Right lobe of liver (tissue), 6 donors: ENCODE results near the gene NEUROG1. TPM values are rescaled to one million over a fixed set of nuclear protein-coding genes. Genes with fewer than 3 reads are reported as not detected.

Source experiments
- ATAC-seq, 4 donors: fragments of 200-7000 bp; cut with Tn5 transposase; one replicate each; pipeline ENCODE4 v1.9.1; 2020; ENCODE audit warnings: mild to moderate bottlenecking in 4 of 4, moderate library complexity in 4 of 4
- DNase-seq, 3 donors: peaks; one replicate each; pipeline ENCODE4 v3.0.0-alpha.2; 2020
- H3K27ac ChIP-seq, 3 donors: fragments of 200-600 bp; one replicate each; pipeline ENCODE4 v1.8.0; 2022
- H3K27me3 ChIP-seq, 2 donors: fragments of 200-600 bp; one replicate each; pipeline ENCODE4 v1.8.0; 2022
- H3K36me3 ChIP-seq, 4 donors: fragments of 200-600 bp; sonication (generic) in 1 of 4; one replicate each; pipeline versions ENCODE4 v1.5.1 to v1.8.0; 2017 to 2022; ENCODE audit warnings: control low read depth in 1 of 4
- H3K4me1 ChIP-seq, 4 donors: fragments of 200-600 bp; sonication (generic) in 1 of 4; one replicate each; pipeline versions ENCODE4 v1.5.1 to v1.8.0; 2017 to 2022; ENCODE audit warnings: control low read depth in 1 of 4
- H3K4me3 ChIP-seq, 3 donors: fragments of 200-600 bp; one replicate each; pipeline ENCODE4 v1.8.0; 2022
- H3K9me3 ChIP-seq, 4 donors: fragments of 200-600 bp; sonication (generic) in 1 of 4; one replicate each; pipeline versions ENCODE4 v1.5.1 to v1.8.0; 2017 to 2022; ENCODE audit warnings: control low read depth in 1 of 4
- CTCF ChIP-seq, 4 donors: fragments of 200-600 bp in 3 of 4; fragments of 450-650 bp in 1 of 4; IDR thresholded peaks; one replicate each; pipeline versions ENCODE4 v1.5.1 to v1.8.0; 2016 to 2022; ENCODE audit warnings: antibody characterized with exemption in 4 of 4, mild to moderate bottlenecking in 2 of 4
- POLR2A ChIP-seq: fragments of 450-650 bp; IDR thresholded peaks from one replicate; pipeline ENCODE4 v1.6.1; 2017; ENCODE audit warnings: antibody characterized with exemption, mild to moderate bottlenecking
- WGBS: methylation state at CpG from one replicate; pipeline ENCODE4 v1.1.6; 2018; ENCODE audit warnings: low coverage, low lambda C conversion rate; ENCODE audit not compliant: insufficient coverage; ENCODE audit errors: missing lambda C conversion rate; 5-methylcytosine and 5-hydroxymethylcytosine counted together
- intact Hi-C, 2 donors: fragments of 100-400 bp; cut with DNase I; formaldehyde crosslinking; loops; one replicate each; pipeline versions ENCODE4 v1.11.2 to v1.14.1; 2022
- total RNA-seq, 6 experiments: library from RNA; depleted of rRNA in 2 of 6; stranded (reverse); fragments of >200 nt in 2 of 6; fragmentation: NEBNext Ultra II Directional in 3 of 6; extraction: Animal tissue kit (Norgen Biotek cat#: 25700) in 3 of 6; gene quantifications; one replicate each; pipeline versions ENCODE4 v1.1.0 to v1.2.4, GENCODE V29; 2016 to 2023
- donor health status: DM: no; HTN: yes; CAD: no.
- donor health status: DM: no; HTN: no; CAD: no.
- donor health status: DM: no; HTN: no; CAD: no.
- donor health status: DM: no; HTN: yes; CAD: no.
- donor health status: DM: no; HTN: yes; CAD: no.

Gene NEUROG1
- total RNA-seq, 6 experiments from 2014 or later: not detected

- ATAC-seq: no peak
- WGBS: 48% methylated on average over 6 of the region's 6 CpGs
- no peak for TF ChIP-seq CTCF (IDR thresholded peaks at IDR 0.05)
- no peak for TF ChIP-seq POLR2A
- intact Hi-C loops: no loop called here
- Histone ChIP-seq H3K36me3 (no peaks in the 10 kb centered on the region), H3K27ac (no peak overlapping the region), H3K4me1 (no peaks in the 10 kb centered on the region), H3K4me3 (no peak overlapping the region), H3K9me3 (no peaks in the 10 kb centered on the region), H3K27me3 (no peaks in the 10 kb centered on the region)
- DNase-seq: no peak
Measured at GRCh38 chr5:135509995-135510394, 25.8 kb downstream of the NEUROG1 start.

GRCh38 chr5:135508496-135509005 is 27.2 kb downstream of the NEUROG1 start:
- no peak for ATAC-seq
- Histone ChIP-seq H3K36me3 (no peaks in the 10 kb centered on the region), H3K27ac (no peak overlapping the region), H3K27me3 (no peaks in the 10 kb centered on the region), H3K4me1 (no peaks in the 10 kb centered on the region), H3K4me3 (no peak overlapping the region), H3K9me3 (no peaks in the 10 kb centered on the region)
- DNase-seq: no peak
- intact Hi-C loops: no loop called here
- WGBS: 7% methylated on average over 16 of the region's 16 CpGs
- TF ChIP-seq CTCF (IDR thresholded peaks at IDR 0.05): no peak
- no peak for TF ChIP-seq POLR2A

GRCh38 chr5:135505973-135506372 is 29.8 kb downstream of the NEUROG1 start:
- TF ChIP-seq POLR2A (no peak), CTCF (IDR thresholded peaks at IDR 0.05) (no peak)
- Histone ChIP-seq H3K4me1 (no peaks in the 10 kb centered on the region), H3K27ac (no peak overlapping the region), H3K36me3 (no peaks in the 10 kb centered on the region), H3K27me3 (no peaks in the 10 kb centered on the region), H3K4me3 (no peak overlapping the region), H3K9me3 (no peaks in the 10 kb centered on the region)
- 76% methylated on average over 2 of the region's 2 CpGs for WGBS
- ATAC-seq: no peak
- intact Hi-C loops: no loop called here
- no peak for DNase-seq

- intact Hi-C loops: no loop called here
- H3K27me3 ChIP-seq: no peaks in the 10 kb centered on the region
- no peaks in the 10 kb centered on the region for H3K36me3 ChIP-seq
- H3K4me3 ChIP-seq: no peak overlapping the region
- no peaks in the 10 kb centered on the region for H3K4me1 ChIP-seq
- H3K9me3 ChIP-seq: no peaks in the 10 kb centered on the region
- H3K27ac ChIP-seq: no peak overlapping the region
- WGBS: 100% methylated on average over 1 of the region's 3 CpGs
- no peak for DNase-seq
- no peak for TF ChIP-seq CTCF (IDR thresholded peaks at IDR 0.05)
- ATAC-seq: no peak
Measured at GRCh38 chr5:135504376-135504775, 31.4 kb downstream of the NEUROG1 start.

GRCh38 chr5:135503871-135504270 is 31.9 kb downstream of the NEUROG1 start:
- no peaks in the 10 kb centered on the region for H3K9me3 ChIP-seq
- H3K36me3 ChIP-seq: no peaks in the 10 kb centered on the region
- no peak overlapping the region for H3K4me3 ChIP-seq
- intact Hi-C loops: no loop called here
- no peaks in the 10 kb centered on the region for H3K27me3 ChIP-seq
- no peak overlapping the region for H3K27ac ChIP-seq
- no peak for TF ChIP-seq CTCF (IDR thresholded peaks at IDR 0.05)
- TF ChIP-seq POLR2A: no peak
- no peak for ATAC-seq
- no peaks in the 10 kb centered on the region for H3K4me1 ChIP-seq
- WGBS: 46% methylated on average over 3 of the region's 4 CpGs
- DNase-seq: no peak
